HG03520 (cell line): Measurements from ENCODE around the gene FCRL6.

Experiments used
- ATAC-seq: cut with Tn5 transposase; IDR thresholded peaks from one replicate; pipeline ENCODE4 v1.9.1; 2021; ENCODE audit warnings: mild to moderate bottlenecking, moderate library complexity; ENCODE audit not compliant: unreplicated experiment

Gene FCRL6

GRCh38 chr1:159802111-159802510 lies at the start of gene FCRL6:
TSS of gene FCRL6 (plus strand) at chr1:159802360. CDS start at chr1:159802425, 65 bp downstream.
- ATAC-seq, result no peak

- no peak for ATAC-seq
Observed at GRCh38 chr1:159753386-159753785, 48.8 kb upstream of the FCRL6 start.

GRCh38 chr1:159755451-159756007 lies 46.6 kb upstream of the FCRL6 start:
- no peak for ATAC-seq

GRCh38 chr1:159756397-159756796 lies 45.8 kb upstream of the FCRL6 start:
- no peak for ATAC-seq

- ATAC-seq, result no peak
Observed at GRCh38 chr1:159763686-159764085, 38.5 kb upstream of the FCRL6 start.

GRCh38 chr1:159765806-159766205 lies 36.4 kb upstream of the FCRL6 start:
- ATAC-seq, result no peak

GRCh38 chr1:159771127-159771895 lies 30.8 kb upstream of the FCRL6 start:
- no peak for ATAC-seq

- ATAC-seq, result no peak
Observed at GRCh38 chr1:159774465-159774864, 27.7 kb upstream of the FCRL6 start.

GRCh38 chr1:159775716-159776115 lies 26.4 kb upstream of the FCRL6 start:
- no peak for ATAC-seq

- ATAC-seq, result no peak
Observed at GRCh38 chr1:159778266-159778665, 23.9 kb upstream of the FCRL6 start.

GRCh38 chr1:159779403-159779851 lies 22.7 kb upstream of the FCRL6 start:
- no peak for ATAC-seq

- ATAC-seq, result peak; percentile 98
Observed at GRCh38 chr1:159780583-159781582, 21.3 kb upstream of the FCRL6 start, which contains the start of gene DUSP23. TSS of gene DUSP23 (plus strand) at chr1:159780962. CDS start at chr1:159781101, 139 bp downstream.

GRCh38 chr1:159781992-159782391 lies 20.2 kb upstream of the FCRL6 start:
- ATAC-seq, result no peak

- ATAC-seq, result no peak
Observed at GRCh38 chr1:159783724-159784123, 18.4 kb upstream of the FCRL6 start.

GRCh38 chr1:159786465-159786864 lies 15.7 kb upstream of the FCRL6 start:
- ATAC-seq, result no peak

- no peak for ATAC-seq
Observed at GRCh38 chr1:159786966-159787365, 15.2 kb upstream of the FCRL6 start.

GRCh38 chr1:159790237-159790917 lies 11.8 kb upstream of the FCRL6 start:
- ATAC-seq, result no peak

GRCh38 chr1:159791031-159791430 lies 11.1 kb upstream of the FCRL6 start:
- ATAC-seq, result no peak

- ATAC-seq, result no peak
Observed at GRCh38 chr1:159791461-159791860, 10.7 kb upstream of the FCRL6 start.

- no peak for ATAC-seq
Observed at GRCh38 chr1:159795534-159795933, 6.6 kb upstream of the FCRL6 start.

- ATAC-seq, result no peak
Observed at GRCh38 chr1:159798893-159799292, 3.3 kb upstream of the FCRL6 start.
